Caco-2 (cell line): ENCODE measurements around the gene CFAP251. TPM values are rescaled to one million over a fixed set of nuclear protein-coding genes. Genes with fewer than 3 reads are reported as not detected.

Experiments
- BruUV-seq: library from RNA; stranded (reverse); fragments of 400-500 nt; replicated peaks from 2 replicates; lab custom pipeline; 2021; lab: Mats Ljungman, UMichigan
- CTCF ChIA-PET: fragments of 300-600 bp; sonication (Branson Sonifier 250); formaldehyde crosslinking; loops from one replicate; lab custom pipeline; 2022; ENCODE audit warnings: antibody characterized with exemption; lab: Charles Lee
- POLR2A ChIA-PET: fragments of 300-600 bp; sonication (Branson Sonifier 250); formaldehyde crosslinking; loops from one replicate; lab custom pipeline; 2022; ENCODE audit warnings: antibody characterized with exemption; lab: Charles Lee
- DNase-seq, 2 experiments: peaks; one replicate each; pipeline versions ENCODE4 v3.0.0 to v3.0.0-alpha.2; 2020 to 2022
- H3K27me3 ChIP-seq: replicated peaks from 2 replicates; pipeline ENCODE4 v1.6.0; 2011; ENCODE audit warnings: low read length; ENCODE audit not compliant: control insufficient read depth, insufficient read depth
- H3K36me3 ChIP-seq: 2 replicates; pipeline ENCODE4 v1.5.1; 2011; ENCODE audit warnings: low read length; ENCODE audit not compliant: control insufficient read depth, insufficient read depth
- H3K4me1 ChIP-seq: fragments of 250-450 bp; sonication (Bioruptor Pico); 2 replicates; pipeline ENCODE4 v1.5.1; 2020; ENCODE audit warnings: mild to moderate bottlenecking
- H3K4me3 ChIP-seq: 2 replicates; pipeline ENCODE4 v1.5.1; 2011; ENCODE audit warnings: low read depth, mild to moderate bottlenecking, control low read depth, low read length
- H3K9me3 ChIP-seq: fragments of 250-450 bp; sonication (Bioruptor Pico); 2 replicates; pipeline ENCODE4 v1.5.1; 2020; ENCODE audit warnings: mild to moderate bottlenecking, moderate library complexity
- H3K27ac Mint-ChIP-seq: one replicate; pipeline ENCODE4 v1.8.0; 2022; ENCODE audit warnings: mixed read lengths; ENCODE audit not compliant: unreplicated experiment
- H3K27me3 Mint-ChIP-seq: one replicate; pipeline ENCODE4 v1.8.0; 2022; ENCODE audit warnings: mixed read lengths; ENCODE audit not compliant: insufficient read depth, unreplicated experiment
- H3K36me3 Mint-ChIP-seq: one replicate; pipeline ENCODE4 v1.8.0; 2022; ENCODE audit warnings: mild to moderate bottlenecking, mixed read lengths; ENCODE audit not compliant: insufficient read depth, unreplicated experiment
- H3K4me1 Mint-ChIP-seq: one replicate; pipeline ENCODE4 v1.8.0; 2022; ENCODE audit warnings: low read depth, mixed read lengths; ENCODE audit not compliant: unreplicated experiment
- H3K4me3 Mint-ChIP-seq: one replicate; pipeline ENCODE4 v1.8.0; 2022; ENCODE audit warnings: mild to moderate bottlenecking, moderate library complexity, mixed read lengths; ENCODE audit not compliant: unreplicated experiment
- H3K9me3 Mint-ChIP-seq: one replicate; pipeline ENCODE4 v1.8.0; 2022; ENCODE audit warnings: mixed read lengths; ENCODE audit not compliant: unreplicated experiment
- intact Hi-C: fragments of 100-400 bp; cut with micrococcal nuclease; formaldehyde crosslinking; loops from one replicate; pipeline ENCODE4 v1.10.0; 2022; ENCODE audit not compliant: unreplicated experiment
- total RNA-seq: library from RNA; stranded (reverse); gene quantifications from 2 replicates; pipeline ENCODE4 v1.2.3, GENCODE V29; 2022
- TF ChIP-seq, protein P1 (sequence below), 2 experiments: fragments of 200-600 bp in 1 of 2; IDR thresholded peaks; 1 replicate in 1 of 2; 2 replicates in 1 of 2; pipeline versions ENCODE4 v1.5.1 to v1.8.0; 2011 to 2022; ENCODE audit warnings: antibody characterized with exemption in 1 of 2, control low read depth in 1 of 2, inconsistent platforms in 1 of 2, low read depth in 1 of 2, low read length in 1 of 2, mild to moderate bottlenecking in 1 of 2, moderate library complexity in 1 of 2; ENCODE audit not compliant: insufficient read depth in 1 of 2, severe bottlenecking in 1 of 2, unreplicated experiment in 1 of 2

The CFAP251 gene
- total RNA-seq, 1 experiment from 2014 or later: 1.2 TPM

GRCh38 chr12:121947981-121948380, 29.6 kb downstream of the CFAP251 start:
- Histone ChIP-seq H3K4me1 (no peaks in the 10 kb centered on the region), H3K4me3 (no peak overlapping the region), H3K9me3 (no peaks in the 10 kb centered on the region), H3K27me3 (no peaks in the 10 kb centered on the region), H3K36me3 (no peaks in the 10 kb centered on the region)
- TF ChIP-seq, protein P1, sequence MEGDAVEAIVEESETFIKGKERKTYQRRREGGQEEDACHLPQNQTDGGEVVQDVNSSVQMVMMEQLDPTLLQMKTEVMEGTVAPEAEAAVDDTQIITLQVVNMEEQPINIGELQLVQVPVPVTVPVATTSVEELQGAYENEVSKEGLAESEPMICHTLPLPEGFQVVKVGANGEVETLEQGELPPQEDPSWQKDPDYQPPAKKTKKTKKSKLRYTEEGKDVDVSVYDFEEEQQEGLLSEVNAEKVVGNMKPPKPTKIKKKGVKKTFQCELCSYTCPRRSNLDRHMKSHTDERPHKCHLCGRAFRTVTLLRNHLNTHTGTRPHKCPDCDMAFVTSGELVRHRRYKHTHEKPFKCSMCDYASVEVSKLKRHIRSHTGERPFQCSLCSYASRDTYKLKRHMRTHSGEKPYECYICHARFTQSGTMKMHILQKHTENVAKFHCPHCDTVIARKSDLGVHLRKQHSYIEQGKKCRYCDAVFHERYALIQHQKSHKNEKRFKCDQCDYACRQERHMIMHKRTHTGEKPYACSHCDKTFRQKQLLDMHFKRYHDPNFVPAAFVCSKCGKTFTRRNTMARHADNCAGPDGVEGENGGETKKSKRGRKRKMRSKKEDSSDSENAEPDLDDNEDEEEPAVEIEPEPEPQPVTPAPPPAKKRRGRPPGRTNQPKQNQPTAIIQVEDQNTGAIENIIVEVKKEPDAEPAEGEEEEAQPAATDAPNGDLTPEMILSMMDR (IDR thresholded peaks at IDR 0.05; ENCODE audit: insufficient read depth in 1 of 2, low read depth in 1 of 2, low read length in 1 of 2, severe bottlenecking in 1 of 2, unreplicated experiment in 1 of 2): no peak
- H3K27me3 Mint-ChIP-seq: no peaks in the 10 kb centered on the region
- BruUV-seq: no TSS peak
- peaks cover 12% of the 10 kb centered on the region for H3K9me3 Mint-ChIP-seq
- H3K4me3 Mint-ChIP-seq: no peak overlapping the region
- H3K27ac Mint-ChIP-seq: no peak overlapping the region
- no peaks in the 10 kb centered on the region for H3K36me3 Mint-ChIP-seq
- DNase-seq: no peak
- no peaks in the 10 kb centered on the region for H3K4me1 Mint-ChIP-seq
- CTCF ChIA-PET: interaction anchor here (0.6 kb wide), 1 partner anchor 9 kb away, joined by 3 read pairs; no protein-coding TSS in a partner anchor
- intact Hi-C loops: no loop called here
- POLR2A ChIA-PET: no interaction called here

GRCh38 chr12:121949648-121950397, 31.4 kb downstream of the CFAP251 start:
- intact Hi-C loops: loop anchor here (10.0 kb wide), 1 partner anchor 65 kb away; no protein-coding TSS in a partner anchor
- Mint-ChIP-seq H3K27ac (no peak overlapping the region), H3K4me3 (no peak overlapping the region), H3K9me3 (peaks cover 12% of the 10 kb centered on the region), H3K27me3 (no peaks in the 10 kb centered on the region), H3K36me3 (no peaks in the 10 kb centered on the region), H3K4me1 (no peaks in the 10 kb centered on the region)
- no peaks in the 10 kb centered on the region for H3K9me3 ChIP-seq
- no peaks in the 10 kb centered on the region for H3K36me3 ChIP-seq
- TF ChIP-seq, protein P1 (IDR thresholded peaks at IDR 0.05; ENCODE audit: insufficient read depth in 1 of 2, low read depth in 1 of 2, low read length in 1 of 2, severe bottlenecking in 1 of 2, unreplicated experiment in 1 of 2): no peak
- no TSS peak for BruUV-seq
- ChIA-PET POLR2A (no interaction called here), CTCF (no interaction called here)
- no peaks in the 10 kb centered on the region for H3K4me1 ChIP-seq
- no peak overlapping the region for H3K4me3 ChIP-seq
- H3K27me3 ChIP-seq: no peaks in the 10 kb centered on the region
- DNase-seq: no peak

GRCh38 chr12:121953117-121953692, 34.8 kb downstream of the CFAP251 start:
- ChIA-PET CTCF (no interaction called here), POLR2A (no interaction called here)
- H3K27me3 Mint-ChIP-seq: no peaks in the 10 kb centered on the region
- intact Hi-C loops: loop anchor here (10.0 kb wide), 1 partner anchor 62 kb away; no protein-coding TSS in a partner anchor
- Histone ChIP-seq H3K9me3 (no peaks in the 10 kb centered on the region), H3K4me3 (no peak overlapping the region), H3K36me3 (no peaks in the 10 kb centered on the region), H3K27me3 (no peaks in the 10 kb centered on the region), H3K4me1 (no peaks in the 10 kb centered on the region)
- H3K9me3 Mint-ChIP-seq: no peaks in the 10 kb centered on the region
- DNase-seq: no peak
- BruUV-seq: no TSS peak
- no peaks in the 10 kb centered on the region for H3K4me1 Mint-ChIP-seq
- H3K36me3 Mint-ChIP-seq: no peaks in the 10 kb centered on the region
- TF ChIP-seq, protein P1 (IDR thresholded peaks at IDR 0.05; ENCODE audit: insufficient read depth in 1 of 2, low read depth in 1 of 2, low read length in 1 of 2, severe bottlenecking in 1 of 2, unreplicated experiment in 1 of 2): no peak
- H3K27ac Mint-ChIP-seq: no peak overlapping the region
- H3K4me3 Mint-ChIP-seq: no peak overlapping the region
